Keratinocyte (primary cell): ENCODE measurements around the gene KRTAP5-3. TPM values are rescaled to one million over a fixed set of nuclear protein-coding genes. Genes with fewer than 3 reads are reported as not detected.
"Not testable (repeated sequence)": the region's sequence is repeated elsewhere in the genome, so short reads cannot be mapped to it uniquely, and the experiment has no call there.

ENCODE experiments used
- DNase-seq: peaks from one replicate; pipeline ENCODE4 v3.0.0-alpha.2; 2011; ENCODE audit warnings: low read depth, missing footprints, low spot score
- FAIRE-seq: peaks from 2 replicates; lab custom pipeline; 2011; peaks lifted over from hg19 to GRCh38; lab: Jason Lieb, UNC
- H2AFZ ChIP-seq: 2 replicates; pipeline ENCODE4 v1.6.0; 2012; ENCODE audit warnings: low read length, control low read depth, inconsistent platforms; ENCODE audit not compliant: control insufficient read depth
- H3K27ac ChIP-seq: 2 replicates; pipeline ENCODE4 v1.5.1; 2011; ENCODE audit warnings: low read length; ENCODE audit not compliant: control insufficient read depth, insufficient read depth
- H3K27me3 ChIP-seq: 3 replicates; pipeline ENCODE4 v1.6.0; 2011; ENCODE audit warnings: low read length; ENCODE audit not compliant: control insufficient read depth, insufficient read depth; ENCODE audit errors: extremely low read depth
- H3K36me3 ChIP-seq, 2 experiments: 2 replicates in 1 of 2; 3 replicates in 1 of 2; pipeline ENCODE4 v1.5.1; 2011; ENCODE audit warnings: low read length in 2 of 2, mild to moderate bottlenecking in 1 of 2; ENCODE audit not compliant: control insufficient read depth in 2 of 2, insufficient read depth in 2 of 2; ENCODE audit errors: extremely low read depth in 1 of 2
- H3K4me1 ChIP-seq: 3 replicates; pipeline ENCODE4 v1.5.1; 2011; ENCODE audit warnings: low read length; ENCODE audit not compliant: control insufficient read depth, insufficient read depth; ENCODE audit errors: extremely low read depth
- H3K4me2 ChIP-seq: 3 replicates; pipeline ENCODE4 v1.6.0; 2011; ENCODE audit warnings: low read depth, low read length; ENCODE audit not compliant: control insufficient read depth, insufficient read depth; ENCODE audit errors: extremely low read depth
- H3K4me3 ChIP-seq, 3 experiments: fragments of 200-600 bp in 1 of 3; sonication (generic) in 1 of 3; 2 replicates in 2 of 3; 3 replicates in 1 of 3; pipeline ENCODE4 v1.5.1; 2011 to 2016; ENCODE audit warnings: low read length in 3 of 3, mild to moderate bottlenecking in 3 of 3, control low read depth in 2 of 3, inconsistent platforms in 1 of 3, low read depth in 1 of 3, mixed read lengths in 1 of 3, mixed run types in 1 of 3, moderate library complexity in 1 of 3; ENCODE audit not compliant: control insufficient read depth in 2 of 3, insufficient read depth in 2 of 3; ENCODE audit errors: extremely low read depth in 1 of 3
- H3K79me2 ChIP-seq: 2 replicates; pipeline ENCODE4 v1.6.0; 2012; ENCODE audit warnings: low read length; ENCODE audit not compliant: control insufficient read depth, insufficient read depth
- H3K9ac ChIP-seq: 3 replicates; pipeline ENCODE4 v1.6.0; 2011; ENCODE audit warnings: low read length; ENCODE audit not compliant: control insufficient read depth, insufficient read depth; ENCODE audit errors: extremely low read depth
- H3K9me1 ChIP-seq: 3 replicates; pipeline ENCODE4 v1.6.0; 2011; ENCODE audit warnings: low read length; ENCODE audit not compliant: control insufficient read depth, insufficient read depth; ENCODE audit errors: extremely low read depth
- H3K9me3 ChIP-seq: 2 replicates; pipeline ENCODE4 v1.5.1; 2012; ENCODE audit warnings: low read depth, low read length; ENCODE audit not compliant: control insufficient read depth
- H4K20me1 ChIP-seq: 3 replicates; pipeline ENCODE4 v1.6.0; 2011; ENCODE audit warnings: low read length; ENCODE audit not compliant: control insufficient read depth, insufficient read depth; ENCODE audit errors: extremely low read depth
- CTCF ChIP-seq, 3 experiments: IDR thresholded peaks in 1 of 3; conservative IDR thresholded peaks in 1 of 3; optimal IDR thresholded peaks in 1 of 3; 2 replicates in 2 of 3; 3 replicates in 1 of 3; pipeline versions ENCODE3 to v1.5.1; 2011; ENCODE audit warnings: low read length in 3 of 3, mild to moderate bottlenecking in 3 of 3, moderate library complexity in 2 of 3, control low read depth in 1 of 3, inconsistent platforms in 1 of 3; ENCODE audit not compliant: insufficient read depth in 2 of 3; ENCODE audit errors: extremely low read depth in 1 of 3
- EZH2 ChIP-seq: IDR thresholded peaks from one replicate; pipeline ENCODE4 v1.6.1; 2012; ENCODE audit warnings: inconsistent platforms, mild to moderate bottlenecking, low read length, moderate library complexity
- dilution Hi-C: fragments of 300-500 bp; cut with MboI; formaldehyde crosslinking; loops from one replicate; pipeline ENCODE4 v1.7.0; 2020; ENCODE audit warnings: low sequenced_read_pairs; ENCODE audit not compliant: extremely low pct_ligation_motif_present
- polyA plus RNA-seq, 5 experiments: library from polyadenylated mRNA; depleted of rRNA in 3 of 5; stranded (reverse) in 3 of 5; stranded (forward) in 1 of 5; unstranded in 1 of 5; fragments of >200 nt; gene quantifications; 1 replicate in 1 of 5; 2 replicates in 3 of 5; 3 replicates in 1 of 5; pipeline versions ENCODE4 v1.2.1 to v1.2.3, GENCODE V29; 2011 to 2012; ENCODE audit warnings: missing spikeins in 2 of 5, low read depth in 1 of 5, low replicate concordance in 1 of 5

Gene KRTAP5-3
- polyA plus RNA-seq, 1 donor (not counting 4 experiments of a cell fraction or from before 2014, with no cell fraction given) = not detected

DNA sequence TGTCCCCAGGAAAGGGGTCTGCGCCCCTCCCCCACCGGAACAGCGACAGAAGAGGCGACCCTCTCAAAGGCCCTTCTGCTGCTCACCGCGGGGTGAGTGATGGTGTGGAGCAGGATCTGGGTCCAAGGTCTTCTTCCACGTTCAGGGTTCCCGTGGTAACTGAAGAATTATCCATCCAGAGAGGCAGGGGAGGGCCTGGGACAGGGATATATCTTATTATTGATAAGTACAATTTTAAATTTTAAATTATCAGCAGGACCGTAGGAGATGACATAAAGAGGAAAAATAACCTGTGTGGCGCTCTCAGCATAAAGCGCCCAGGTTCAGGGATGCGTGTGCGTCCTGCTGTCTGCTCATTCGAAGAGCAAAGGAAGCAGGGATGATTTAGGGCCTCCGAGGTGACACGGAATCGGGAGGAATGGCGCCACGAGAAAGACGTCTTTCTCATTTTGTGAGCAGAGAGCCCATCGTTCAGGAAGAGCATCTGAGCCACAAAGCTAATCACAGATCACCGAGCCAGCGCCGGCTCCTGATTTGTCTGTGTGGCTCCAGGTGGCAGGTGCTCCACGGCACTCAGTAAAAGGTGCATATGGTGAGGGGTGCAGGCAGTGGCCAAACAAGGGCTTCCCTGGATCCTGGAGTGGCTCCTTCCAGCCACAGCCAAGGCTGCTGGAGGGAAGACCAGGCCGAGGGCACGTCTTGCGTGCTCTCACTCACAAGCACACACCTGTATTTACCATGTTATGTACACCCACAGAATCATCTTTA lies 40.6 kb upstream of the KRTAP5-3 start:
- Histone ChIP-seq H3K4me3 (no peak overlapping the region), H2AFZ (no peak overlapping the region), H3K9me3 (no peaks in the 10 kb centered on the region), H3K27ac (no peak overlapping the region), H3K4me2 (no peak overlapping the region), H3K9ac (no peak overlapping the region), H3K79me2 (no peaks in the 10 kb centered on the region), H4K20me1 (no peaks in the 10 kb centered on the region), H3K4me1 (peaks cover 12% of the 10 kb centered on the region), H3K36me3 (no peaks in the 10 kb centered on the region), H3K27me3 (no peaks in the 10 kb centered on the region), H3K9me1 (no peaks in the 10 kb centered on the region)
- no peak for FAIRE-seq
- dilution Hi-C loops = no loop called here
- DNase-seq = no peak
- TF ChIP-seq CTCF (optimal IDR thresholded peaks at IDR 0.05 in 1 of 3, IDR thresholded peaks at IDR 0.05 in 1 of 3, conservative IDR thresholded peaks at IDR 0.05 in 1 of 3; ENCODE audit: extremely low read depth in 1 of 3, insufficient read depth in 2 of 3, low read length in 3 of 3) (no peak), EZH2 (no peak)

GRCh38 chr11:1647901-1648652 lies 39.8 kb upstream of the KRTAP5-3 start:
- H3K27ac ChIP-seq = no peak overlapping the region
- no peaks in the 10 kb centered on the region for H3K79me2 ChIP-seq
- H3K27me3 ChIP-seq = no peaks in the 10 kb centered on the region
- no peak overlapping the region for H3K4me2 ChIP-seq
- H4K20me1 ChIP-seq = no peaks in the 10 kb centered on the region
- no peak overlapping the region for H2AFZ ChIP-seq
- no peaks in the 10 kb centered on the region for H3K36me3 ChIP-seq
- no peak overlapping the region for H3K4me3 ChIP-seq
- DNase-seq (no peak), FAIRE-seq (no peak)
- no peaks in the 10 kb centered on the region for H3K9me3 ChIP-seq
- no peak overlapping the region for H3K9ac ChIP-seq
- peaks cover 12% of the 10 kb centered on the region for H3K4me1 ChIP-seq
- dilution Hi-C loops = no loop called here
- no peak for TF ChIP-seq EZH2
- no peak for TF ChIP-seq CTCF (optimal IDR thresholded peaks at IDR 0.05 in 1 of 3, IDR thresholded peaks at IDR 0.05 in 1 of 3, conservative IDR thresholded peaks at IDR 0.05 in 1 of 3; ENCODE audit: extremely low read depth in 1 of 3, insufficient read depth in 2 of 3, low read length in 3 of 3)
- no peaks in the 10 kb centered on the region for H3K9me1 ChIP-seq

DNA sequence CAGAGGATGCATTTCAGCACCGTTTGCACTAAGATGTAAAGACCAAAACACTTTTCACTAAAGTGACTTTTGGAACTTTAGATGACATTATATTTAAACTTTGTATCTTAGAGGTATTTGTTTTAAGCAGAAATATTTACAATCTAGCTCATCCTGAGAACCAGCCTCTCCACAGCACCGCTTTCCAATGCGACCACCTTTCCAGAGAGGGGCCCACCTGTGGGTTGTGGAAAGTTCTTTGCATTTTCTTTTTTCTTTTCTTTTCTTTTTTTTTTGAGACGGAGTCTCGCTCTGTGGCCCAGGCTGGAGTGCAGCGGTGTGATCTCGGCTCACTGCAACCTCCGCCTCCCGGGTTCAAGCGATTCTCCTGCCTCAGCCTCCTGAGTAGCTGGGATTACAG lies 38.3 kb upstream of the KRTAP5-3 start:
- H3K9ac ChIP-seq, DNase-seq, H3K4me3 ChIP-seq, H2AFZ ChIP-seq, dilution Hi-C loops, H3K9me3 ChIP-seq, H3K36me3 ChIP-seq, FAIRE-seq, H3K79me2 ChIP-seq, H3K27ac ChIP-seq, H3K27me3 ChIP-seq, H3K9me1 ChIP-seq, H3K4me2 ChIP-seq, H4K20me1 ChIP-seq: not testable (repeated sequence)
- peaks cover 12% of the 10 kb centered on the region for H3K4me1 ChIP-seq
